HL-60 (cell line): Measurements from ENCODE around the gene NID2.

ENCODE experiments used
- DNase-seq, 2 experiments: peaks; one replicate each; pipeline ENCODE4 v3.0.0-alpha.2; 2010 to 2020; ENCODE audit warnings: low read depth in 1 of 2, low spot score in 1 of 2
- H3K27ac ChIP-seq: fragments of 250-450 bp; sonication (Bioruptor Pico); replicated peaks from 2 replicates; pipeline ENCODE4 v1.5.1; 2020; ENCODE audit warnings: mild to moderate bottlenecking, moderate library complexity
- H3K27me3 ChIP-seq: fragments of 250-450 bp; sonication (Bioruptor Pico); 2 replicates; pipeline ENCODE4 v1.5.1; 2021; ENCODE audit warnings: mild to moderate bottlenecking, moderate library complexity; ENCODE audit not compliant: insufficient read depth, poor library complexity, severe bottlenecking
- H3K4me3 ChIP-seq: replicated peaks from 2 replicates; pipeline ENCODE4 v1.5.1; 2011; ENCODE audit warnings: mild to moderate bottlenecking, control low read depth, low read length; ENCODE audit not compliant: insufficient read depth
- CTCF ChIP-seq: IDR thresholded peaks from one replicate; pipeline ENCODE4 v1.5.1; 2011; ENCODE audit warnings: low read length, control low read depth, inconsistent platforms; ENCODE audit not compliant: insufficient read depth
- GABPA ChIP-seq: IDR thresholded peaks from 2 replicates; pipeline ENCODE4 v1.6.1; 2012; ENCODE audit warnings: low read depth
- POLR2AphosphoS5 ChIP-seq: IDR thresholded peaks from 2 replicates; pipeline ENCODE4 v1.6.1; 2012; ENCODE audit warnings: low read depth
- SPI1 ChIP-seq: IDR thresholded peaks from 2 replicates; pipeline ENCODE4 v1.6.1; 2012; ENCODE audit warnings: low read depth, mild to moderate bottlenecking, borderline replicate concordance
- TF ChIP-seq, protein P1 (sequence below): IDR thresholded peaks from 2 replicates; pipeline ENCODE4 v1.6.1; 2012; ENCODE audit warnings: low read depth; ENCODE audit not compliant: insufficient replicate concordance

NID2 gene

GRCh38 chr14:52095336-52095735 lies 26.5 kb upstream of the NID2 start:
- H3K27me3 ChIP-seq = peaks cover 12% of the 10 kb centered on the region
- no peak for TF ChIP-seq POLR2AphosphoS5
- TF ChIP-seq, protein P1, sequence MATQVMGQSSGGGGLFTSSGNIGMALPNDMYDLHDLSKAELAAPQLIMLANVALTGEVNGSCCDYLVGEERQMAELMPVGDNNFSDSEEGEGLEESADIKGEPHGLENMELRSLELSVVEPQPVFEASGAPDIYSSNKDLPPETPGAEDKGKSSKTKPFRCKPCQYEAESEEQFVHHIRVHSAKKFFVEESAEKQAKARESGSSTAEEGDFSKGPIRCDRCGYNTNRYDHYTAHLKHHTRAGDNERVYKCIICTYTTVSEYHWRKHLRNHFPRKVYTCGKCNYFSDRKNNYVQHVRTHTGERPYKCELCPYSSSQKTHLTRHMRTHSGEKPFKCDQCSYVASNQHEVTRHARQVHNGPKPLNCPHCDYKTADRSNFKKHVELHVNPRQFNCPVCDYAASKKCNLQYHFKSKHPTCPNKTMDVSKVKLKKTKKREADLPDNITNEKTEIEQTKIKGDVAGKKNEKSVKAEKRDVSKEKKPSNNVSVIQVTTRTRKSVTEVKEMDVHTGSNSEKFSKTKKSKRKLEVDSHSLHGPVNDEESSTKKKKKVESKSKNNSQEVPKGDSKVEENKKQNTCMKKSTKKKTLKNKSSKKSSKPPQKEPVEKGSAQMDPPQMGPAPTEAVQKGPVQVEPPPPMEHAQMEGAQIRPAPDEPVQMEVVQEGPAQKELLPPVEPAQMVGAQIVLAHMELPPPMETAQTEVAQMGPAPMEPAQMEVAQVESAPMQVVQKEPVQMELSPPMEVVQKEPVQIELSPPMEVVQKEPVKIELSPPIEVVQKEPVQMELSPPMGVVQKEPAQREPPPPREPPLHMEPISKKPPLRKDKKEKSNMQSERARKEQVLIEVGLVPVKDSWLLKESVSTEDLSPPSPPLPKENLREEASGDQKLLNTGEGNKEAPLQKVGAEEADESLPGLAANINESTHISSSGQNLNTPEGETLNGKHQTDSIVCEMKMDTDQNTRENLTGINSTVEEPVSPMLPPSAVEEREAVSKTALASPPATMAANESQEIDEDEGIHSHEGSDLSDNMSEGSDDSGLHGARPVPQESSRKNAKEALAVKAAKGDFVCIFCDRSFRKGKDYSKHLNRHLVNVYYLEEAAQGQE = no peak
- TF ChIP-seq GABPA = no peak
- no peak for TF ChIP-seq CTCF
- no peak for TF ChIP-seq SPI1
- no peak for DNase-seq
- no peak overlapping the region for H3K4me3 ChIP-seq
- no peak overlapping the region for H3K27ac ChIP-seq

GRCh38 chr14:52094546-52095271 lies 25.9 kb upstream of the NID2 start:
- Histone ChIP-seq H3K4me3 (no peak overlapping the region), H3K27ac (no peak overlapping the region), H3K27me3 (peaks cover 12% of the 10 kb centered on the region)
- TF ChIP-seq CTCF = no peak
- no peak for TF ChIP-seq POLR2AphosphoS5
- TF ChIP-seq SPI1 = no peak
- no peak for TF ChIP-seq GABPA
- TF ChIP-seq, protein P1 = no peak
- DNase-seq = no peak

GRCh38 chr14:52091928-52092327 lies 23.1 kb upstream of the NID2 start:
- TF ChIP-seq POLR2AphosphoS5 (no peak), SPI1 (no peak), CTCF (no peak), GABPA (no peak)
- TF ChIP-seq, protein P1 = no peak
- no peak overlapping the region for H3K4me3 ChIP-seq
- peaks cover 6% of the 10 kb centered on the region for H3K27me3 ChIP-seq
- no peak overlapping the region for H3K27ac ChIP-seq
- no peak for DNase-seq
